PC-9 (cell line): ENCODE data around the gene CES5A.

Experiments used
- CTCF ChIP-seq: fragments of 200-600 bp; sonication (generic); conservative IDR thresholded peaks from 2 replicates; pipeline ENCODE4 v1.6.1; 2017; ENCODE audit warnings: mixed run types, antibody characterized with exemption, mild to moderate bottlenecking, moderate library complexity
- EZH2 ChIP-seq: fragments of 200-600 bp; sonication (generic); IDR thresholded peaks from 2 replicates; pipeline ENCODE4 v1.8.0; 2017; ENCODE audit warnings: antibody characterized with exemption, low read depth

- TF ChIP-seq CTCF, result no peak
- TF ChIP-seq EZH2, result no peak
These were observed 41.1 kb downstream of the CES5A start for GRCh38 chr16:55834049-55834448.
